ENCODE data around the gene KCNQ1.

Gene KCNQ1

DNA sequence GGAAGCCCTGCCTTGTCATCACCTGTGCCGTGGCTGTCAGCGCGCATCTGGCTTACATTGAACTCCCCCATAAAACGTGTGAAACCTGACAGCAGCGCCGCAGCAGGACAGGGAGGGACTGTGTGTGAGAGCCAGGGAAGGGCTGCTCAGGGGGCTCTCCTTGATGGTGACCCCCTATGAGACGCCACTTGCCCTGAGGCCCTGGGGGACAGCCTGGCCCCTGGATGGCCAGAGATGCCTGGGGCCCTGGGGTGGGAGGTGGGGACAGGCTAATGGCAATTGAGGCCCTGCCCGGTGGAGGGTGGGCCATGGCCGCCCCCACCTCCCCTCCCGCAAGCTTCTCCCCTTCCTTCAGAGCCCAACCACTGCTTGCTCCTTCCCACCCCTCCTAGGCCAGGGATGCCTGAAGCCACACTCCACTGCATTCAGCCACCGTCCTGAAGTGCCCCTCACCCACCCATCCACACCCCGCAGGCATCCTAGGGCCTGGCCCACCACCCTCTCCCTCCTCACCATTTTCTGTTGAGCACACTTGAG, 290.3 kb downstream of the KCNQ1 start:
- DNase-seq (ENCODE audit: insufficient read length, low spot score) (no peak), FAIRE-seq (no peak)
- TF ChIP-seq SPI1 (IDR thresholded peaks at IDR 0.05; ENCODE audit: low read depth, low read length) (no peak), TAF1 (IDR thresholded peaks at IDR 0.05; ENCODE audit: low read depth, low read length) (no peak), POU2F2 (IDR thresholded peaks at IDR 0.05; ENCODE audit: low read depth, low read length) (no peak), POLR2AphosphoS5 (IDR thresholded peaks at IDR 0.05; ENCODE audit: low read depth, low read length) (no peak), POLR2A (IDR thresholded peaks at IDR 0.05; ENCODE audit: low read depth, low read length) (no peak), PAX5 (IDR thresholded peaks at IDR 0.05; ENCODE audit: insufficient read depth, low read length, severe bottlenecking) (no peak)

GRCh38 chr11:2736577-2737225, 291.9 kb downstream of the KCNQ1 start:
- no peak for FAIRE-seq

DNA sequence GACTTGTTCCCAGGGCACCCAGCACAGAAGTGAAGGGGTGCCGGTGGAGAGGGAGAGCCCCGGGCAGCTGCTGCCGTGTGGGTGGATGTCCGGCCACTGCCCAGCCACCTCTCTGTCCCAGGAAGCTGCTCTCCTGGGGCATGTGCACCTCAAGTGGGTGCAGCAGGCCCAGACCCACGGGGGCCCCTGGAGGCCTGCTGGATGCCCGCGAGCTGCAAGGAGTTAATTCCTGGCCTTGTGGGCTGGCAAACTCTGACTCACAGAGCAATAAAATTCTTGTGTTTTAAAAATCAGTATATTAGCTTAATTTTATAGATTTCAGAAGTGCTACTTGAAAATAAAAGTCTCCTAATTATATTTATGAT, 292.4 kb downstream of the KCNQ1 start:
- TF ChIP-seq POLR2A (IDR thresholded peaks at IDR 0.05; ENCODE audit: low read depth, low read length) = no peak
- no peak for TF ChIP-seq POU2F2 (IDR thresholded peaks at IDR 0.05; ENCODE audit: low read depth, low read length)
- no peak for TF ChIP-seq PAX5 (IDR thresholded peaks at IDR 0.05; ENCODE audit: insufficient read depth, low read length, severe bottlenecking)
- no peak for TF ChIP-seq POLR2AphosphoS5 (IDR thresholded peaks at IDR 0.05; ENCODE audit: low read depth, low read length)
- TF ChIP-seq TAF1 (IDR thresholded peaks at IDR 0.05; ENCODE audit: low read depth, low read length) = no peak
- no peak for TF ChIP-seq SPI1 (IDR thresholded peaks at IDR 0.05; ENCODE audit: low read depth, low read length)
- FAIRE-seq (no peak), DNase-seq (ENCODE audit: insufficient read length, low spot score) (no peak)

More at GRCh38 chr11:2736577-2737225, 291.9 kb downstream of the KCNQ1 start:
- TF ChIP-seq POU2F2 (IDR thresholded peaks at IDR 0.05; ENCODE audit: low read depth, low read length) (no peak), POLR2AphosphoS5 (IDR thresholded peaks at IDR 0.05; ENCODE audit: low read depth, low read length) (no peak), TAF1 (IDR thresholded peaks at IDR 0.05; ENCODE audit: low read depth, low read length) (no peak), PAX5 (IDR thresholded peaks at IDR 0.05; ENCODE audit: insufficient read depth, low read length, severe bottlenecking) (no peak), SPI1 (IDR thresholded peaks at IDR 0.05; ENCODE audit: low read depth, low read length) (no peak), POLR2A (IDR thresholded peaks at IDR 0.05; ENCODE audit: low read depth, low read length) (no peak)
- DNase-seq (ENCODE audit: insufficient read length, low spot score) = no peak

GRCh38 chr11:2737866-2738265, 293.1 kb downstream of the KCNQ1 start:
- no peak for TF ChIP-seq POLR2AphosphoS5 (IDR thresholded peaks at IDR 0.05; ENCODE audit: low read depth, low read length)
- TF ChIP-seq POLR2A (IDR thresholded peaks at IDR 0.05; ENCODE audit: low read depth, low read length) = no peak
- no peak for TF ChIP-seq POU2F2 (IDR thresholded peaks at IDR 0.05; ENCODE audit: low read depth, low read length)
- TF ChIP-seq SPI1 (IDR thresholded peaks at IDR 0.05; ENCODE audit: low read depth, low read length) = no peak
- FAIRE-seq (no peak), DNase-seq (ENCODE audit: insufficient read length, low spot score) (no peak)

DNA sequence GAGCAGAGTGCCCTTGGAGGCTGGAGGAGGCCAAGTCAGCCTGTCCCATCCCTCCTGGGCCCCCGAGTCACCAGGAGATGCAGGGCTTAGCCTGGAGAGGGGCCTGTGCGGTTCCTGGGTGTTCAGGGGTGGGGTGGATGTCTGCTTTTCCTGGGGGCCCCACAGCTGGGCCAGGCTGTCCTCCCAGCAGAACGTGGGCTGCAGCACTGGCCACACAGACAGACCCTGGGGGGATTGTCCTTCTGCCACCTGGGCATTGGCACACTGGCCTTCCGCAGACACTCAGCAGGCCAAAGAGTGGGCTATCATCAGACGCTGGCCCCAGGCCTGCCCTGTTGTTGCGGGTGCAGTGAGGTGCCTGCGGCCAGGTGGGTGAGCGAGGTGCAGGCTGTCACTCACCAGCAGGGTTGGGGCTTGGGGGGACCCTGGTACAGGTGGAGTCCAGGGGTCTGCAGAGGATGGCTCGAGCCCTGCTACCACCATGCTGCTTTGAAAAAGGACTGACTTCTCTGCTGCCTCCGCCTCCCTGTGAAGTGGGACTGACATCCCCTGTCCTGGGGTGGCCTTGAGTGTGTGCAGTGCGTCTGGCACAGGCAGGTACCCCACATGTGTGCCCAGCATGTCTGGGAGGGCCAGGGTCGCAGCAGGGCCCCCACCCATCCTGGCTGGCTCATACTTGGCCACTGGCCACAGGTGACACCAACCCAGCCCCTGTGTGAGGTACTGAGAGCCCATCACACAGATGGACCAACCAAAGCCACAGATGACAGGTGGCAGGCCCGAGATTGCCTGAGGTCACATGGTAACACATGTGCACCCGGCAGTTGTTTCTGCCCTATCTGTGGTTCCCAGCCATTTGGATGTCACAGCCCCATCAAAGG, 294.0 kb downstream of the KCNQ1 start:
- no peak for TF ChIP-seq POLR2A (IDR thresholded peaks at IDR 0.05; ENCODE audit: low read depth, low read length)
- TF ChIP-seq SPI1 (IDR thresholded peaks at IDR 0.05; ENCODE audit: low read depth, low read length) = no peak
- TF ChIP-seq TAF1 (IDR thresholded peaks at IDR 0.05; ENCODE audit: low read depth, low read length) = no peak
- no peak for TF ChIP-seq POLR2AphosphoS5 (IDR thresholded peaks at IDR 0.05; ENCODE audit: low read depth, low read length)
- no peak for FAIRE-seq
- no peak for DNase-seq (ENCODE audit: insufficient read length, low spot score)

DNA sequence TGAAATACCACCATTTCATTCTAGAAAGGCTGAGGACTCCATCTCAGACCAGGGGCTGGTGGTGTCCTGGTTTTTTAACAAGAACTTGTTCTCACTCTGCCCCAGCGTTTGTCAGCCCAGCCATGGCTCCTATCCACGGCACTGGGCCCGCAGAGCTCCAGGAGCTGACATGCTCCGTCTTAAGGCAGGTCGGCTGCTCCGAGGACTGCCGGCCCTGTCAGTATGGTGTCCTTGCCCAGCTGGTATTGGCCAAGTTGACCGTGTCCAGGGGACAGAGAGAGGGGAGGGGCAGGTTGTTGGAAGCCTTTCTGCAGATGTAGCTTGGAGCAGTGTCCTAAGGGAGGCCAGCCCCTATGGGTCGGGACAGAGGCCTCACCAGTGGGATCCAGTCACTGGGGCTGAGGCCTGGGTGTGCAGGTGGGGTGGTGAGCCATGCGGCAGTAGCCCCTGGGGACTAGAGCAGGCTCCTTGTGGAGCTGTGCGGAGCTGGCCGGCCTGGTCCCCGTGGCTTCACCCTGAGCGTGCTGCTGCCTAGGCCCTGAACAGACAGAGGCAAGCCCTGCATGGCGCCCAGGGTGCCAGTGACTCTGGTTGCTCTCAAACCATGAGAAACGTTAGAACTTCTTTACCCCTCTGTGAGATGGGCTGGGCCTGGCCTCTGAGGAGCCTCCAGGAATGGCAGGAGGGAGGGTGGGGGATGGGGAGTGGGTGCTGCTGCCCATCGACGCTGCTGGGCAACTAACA, 294.9 kb downstream of the KCNQ1 start:
- TF ChIP-seq SPI1 (IDR thresholded peaks at IDR 0.05; ENCODE audit: low read depth, low read length) (no peak), POLR2A (IDR thresholded peaks at IDR 0.05; ENCODE audit: low read depth, low read length) (no peak), PAX5 (IDR thresholded peaks at IDR 0.05; ENCODE audit: insufficient read depth, low read length, severe bottlenecking) (no peak), TAF1 (IDR thresholded peaks at IDR 0.05; ENCODE audit: low read depth, low read length) (no peak), POU2F2 (IDR thresholded peaks at IDR 0.05; ENCODE audit: low read depth, low read length) (no peak), POLR2AphosphoS5 (IDR thresholded peaks at IDR 0.05; ENCODE audit: low read depth, low read length) (no peak)
- no peak for FAIRE-seq
- DNase-seq (ENCODE audit: insufficient read length, low spot score) = no peak

DNA sequence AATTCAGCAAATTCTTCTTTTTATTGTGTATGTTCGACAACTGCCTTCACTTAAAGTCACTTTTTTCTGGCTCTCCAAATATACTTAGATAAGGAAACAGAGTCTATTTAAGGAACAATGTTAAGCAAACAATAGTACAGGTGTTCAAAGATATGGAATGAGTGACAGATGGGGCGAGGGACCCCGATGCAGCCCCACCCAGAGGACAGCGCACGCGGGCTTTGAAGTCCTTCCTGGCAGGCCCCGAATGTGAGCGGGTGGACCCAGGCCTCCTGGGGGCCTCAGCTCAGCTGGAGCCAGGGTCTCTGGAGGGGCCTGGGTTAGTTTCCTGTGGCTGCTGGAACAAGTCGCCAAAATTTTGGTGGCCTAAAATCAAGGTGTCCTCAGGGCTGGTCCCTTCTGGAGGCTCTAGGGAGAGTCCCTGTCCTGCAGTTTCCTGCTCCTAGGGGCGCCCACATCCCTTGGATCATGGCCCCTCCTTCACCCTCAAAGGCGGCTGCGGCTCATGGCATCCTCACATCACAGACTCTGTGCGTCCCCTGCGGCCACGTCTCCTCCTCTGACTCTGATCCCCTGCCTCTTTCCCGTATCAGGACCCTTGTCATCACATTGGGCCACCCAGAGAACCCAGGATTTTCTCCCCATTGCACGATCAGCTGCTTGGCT, 295.6 kb downstream of the KCNQ1 start:
- TF ChIP-seq SPI1 (IDR thresholded peaks at IDR 0.05; ENCODE audit: low read depth, low read length) = no peak
- TF ChIP-seq POLR2A (IDR thresholded peaks at IDR 0.05; ENCODE audit: low read depth, low read length) = no peak
- no peak for TF ChIP-seq POU2F2 (IDR thresholded peaks at IDR 0.05; ENCODE audit: low read depth, low read length)
- no peak for TF ChIP-seq PAX5 (IDR thresholded peaks at IDR 0.05; ENCODE audit: insufficient read depth, low read length, severe bottlenecking)
- TF ChIP-seq TAF1 (IDR thresholded peaks at IDR 0.05; ENCODE audit: low read depth, low read length) = no peak
- TF ChIP-seq POLR2AphosphoS5 (IDR thresholded peaks at IDR 0.05; ENCODE audit: low read depth, low read length) = no peak
- DNase-seq (ENCODE audit: insufficient read length, low spot score) (no peak), FAIRE-seq (no peak)

DNA sequence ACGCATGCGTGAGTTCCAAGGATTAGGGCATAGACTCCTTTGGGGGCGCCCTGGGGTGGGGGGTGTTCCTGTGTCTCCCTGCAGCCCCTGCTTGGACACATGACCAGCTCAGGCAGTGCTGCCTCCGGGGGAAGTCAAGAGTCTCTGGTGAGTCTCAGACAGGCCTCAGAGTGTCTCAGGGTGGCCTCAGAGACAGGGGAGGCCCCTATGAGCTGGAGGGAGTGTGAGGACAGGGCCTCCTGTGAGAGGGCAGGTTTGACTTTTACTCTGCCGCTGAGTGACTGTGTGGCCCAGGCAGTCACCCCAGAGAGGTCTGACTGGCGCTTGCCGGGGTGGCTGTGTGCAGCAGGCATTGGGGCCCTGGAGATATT, 296.2 kb downstream of the KCNQ1 start:
- DNase-seq (ENCODE audit: insufficient read length, low spot score) (no peak), FAIRE-seq (no peak)
- TF ChIP-seq POLR2AphosphoS5 (IDR thresholded peaks at IDR 0.05; ENCODE audit: low read depth, low read length) (no peak), PAX5 (IDR thresholded peaks at IDR 0.05; ENCODE audit: insufficient read depth, low read length, severe bottlenecking) (no peak), POU2F2 (IDR thresholded peaks at IDR 0.05; ENCODE audit: low read depth, low read length) (no peak)

All from GM12891 (cell line).